B cell (primary cell): ENCODE measurements around the gene TIMM44. TPM values are rescaled to one million over a fixed set of nuclear protein-coding genes. Genes with fewer than 3 reads are reported as not detected.

Source experiments
- ATAC-seq: fragments of 200-7000 bp; cut with Tn5 transposase; one replicate; pipeline ENCODE4 v1.10.0; 2021; ENCODE audit warnings: low read depth, mild to moderate bottlenecking, moderate number of reproducible peaks, moderate library complexity
- CTCF ChIA-PET: fragments of 350-600 bp; sonication (Branson Sonifier 250); formaldehyde crosslinking; loops from one replicate; lab custom pipeline; 2021; ENCODE audit warnings: antibody characterized with exemption, inconsistent platforms; lab: Charles Lee
- POLR2A ChIA-PET: fragments of 350-600 bp; sonication (Branson Sonifier 250); formaldehyde crosslinking; loops from one replicate; lab custom pipeline; 2021; ENCODE audit warnings: antibody characterized with exemption; lab: Charles Lee
- DNase-seq: peaks from one replicate; pipeline ENCODE4 v3.0.0; 2013
- H2AFZ ChIP-seq: 2 replicates; pipeline ENCODE4 v1.6.1; 2012; ENCODE audit warnings: mild to moderate bottlenecking, low read depth, low read length; ENCODE audit not compliant: insufficient read depth, poor library complexity, severe bottlenecking
- H3K27ac ChIP-seq, 2 donors: 1 replicate in 1 of 2; 2 replicates in 1 of 2; pipeline ENCODE4 v1.5.1; 2012 to 2013; ENCODE audit warnings: low read length in 2 of 2, mild to moderate bottlenecking in 2 of 2, moderate library complexity in 1 of 2
- H3K27me3 ChIP-seq, 4 experiments: fragments of 200-600 bp in 1 of 4; sonication (generic) in 1 of 4; replicated peaks in 1 of 4; 1 replicate in 2 of 4; 2 replicates in 2 of 4; pipeline versions ENCODE4 v1.6.1 to v1.7.0; 2013 to 2016; ENCODE audit warnings: low read length in 3 of 4, mild to moderate bottlenecking in 2 of 4, mixed read lengths in 1 of 4, moderate library complexity in 1 of 4; ENCODE audit not compliant: insufficient read depth in 4 of 4, control insufficient read depth in 3 of 4; ENCODE audit errors: control extremely low read depth in 1 of 4
- H3K36me3 ChIP-seq, 2 experiments: replicated peaks in 1 of 2; 1 replicate in 1 of 2; 2 replicates in 1 of 2; pipeline versions ENCODE4 v1.6.1 to v1.7.1; 2013; ENCODE audit warnings: low read length in 1 of 2; ENCODE audit not compliant: insufficient read depth in 2 of 2, control insufficient read depth in 1 of 2; ENCODE audit errors: control extremely low read depth in 1 of 2, extremely low read depth in 1 of 2
- H3K4me1 ChIP-seq, 2 donors: fragments of 200-600 bp in 1 of 2; sonication (generic) in 1 of 2; 1 replicate in 1 of 2; 2 replicates in 1 of 2; pipeline versions ENCODE4 v1.5.1 to v1.6.1; 2013 to 2017; ENCODE audit warnings: low read length in 2 of 2; ENCODE audit not compliant: control insufficient read depth in 2 of 2, insufficient read depth in 2 of 2
- H3K4me2 ChIP-seq: replicated peaks from 2 replicates; pipeline ENCODE3; 2012; ENCODE audit warnings: mild to moderate bottlenecking, low read depth, low read length; ENCODE audit not compliant: poor library complexity, severe bottlenecking
- H3K4me3 ChIP-seq, 5 experiments: fragments of 200-600 bp in 1 of 5; sonication (generic) in 1 of 5; 1 replicate in 3 of 5; 2 replicates in 2 of 5; pipeline versions ENCODE4 v1.5.1 to v1.7.0; 2011 to 2016; ENCODE audit warnings: low read length in 4 of 5, mild to moderate bottlenecking in 4 of 5, low read depth in 2 of 5, control low read depth in 1 of 5, moderate library complexity in 1 of 5; ENCODE audit not compliant: insufficient read depth in 1 of 5; ENCODE audit errors: control extremely low read depth in 1 of 5, extremely low read depth in 1 of 5
- H3K79me2 ChIP-seq: fragments of 200-600 bp; sonication (generic); one replicate; pipeline ENCODE4 v1.6.0; 2016; ENCODE audit warnings: low read length; ENCODE audit not compliant: control insufficient read depth, insufficient read depth
- H3K9ac ChIP-seq: fragments of 200-600 bp; sonication (generic); 2 replicates; pipeline ENCODE4 v1.6.1; 2017; ENCODE audit warnings: mild to moderate bottlenecking, low read length, moderate library complexity
- H3K9me3 ChIP-seq, 3 donors: one replicate each; pipeline versions ENCODE4 v1.6.1 to v1.7.1; 2013; ENCODE audit warnings: low read length in 2 of 3; ENCODE audit not compliant: control insufficient read depth in 2 of 3, insufficient read depth in 1 of 3; ENCODE audit errors: control extremely low read depth in 1 of 3
- H4K20me1 ChIP-seq: 2 replicates; pipeline ENCODE4 v1.6.0; 2012; ENCODE audit warnings: mild to moderate bottlenecking, low read length; ENCODE audit not compliant: insufficient read depth, control insufficient read depth, poor library complexity, severe bottlenecking
- H3K27ac Mint-ChIP-seq: one replicate; pipeline ENCODE4 v1.8.0; 2021; ENCODE audit warnings: mixed read lengths
- H3K27me3 Mint-ChIP-seq: one replicate; pipeline ENCODE4 v1.8.0; 2021; ENCODE audit warnings: mixed read lengths
- H3K4me1 Mint-ChIP-seq: one replicate; pipeline ENCODE4 v1.8.0; 2021; ENCODE audit warnings: mixed read lengths
- H3K4me3 Mint-ChIP-seq: one replicate; pipeline ENCODE4 v1.8.0; 2021; ENCODE audit warnings: mixed read lengths
- H3K9me3 Mint-ChIP-seq: one replicate; pipeline ENCODE4 v1.8.0; 2022; ENCODE audit warnings: mixed read lengths; ENCODE audit not compliant: insufficient read depth
- CTCF ChIP-seq: fragments of 200-600 bp; IDR thresholded peaks from one replicate; pipeline ENCODE4 v1.8.0; 2022; ENCODE audit warnings: antibody characterized with exemption, mild to moderate bottlenecking
- EZH2 ChIP-seq: IDR thresholded peaks from 2 replicates; pipeline ENCODE4 v1.6.1; 2012; ENCODE audit warnings: borderline replicate concordance, low read depth, mild to moderate bottlenecking, moderate library complexity, low read length; ENCODE audit not compliant: insufficient read depth, poor library complexity, severe bottlenecking
- WGBS: methylation state at CpG from one replicate; pipeline ENCODE4 v1.1.5; 2013; ENCODE audit warnings: missing lambda C conversion rate; ENCODE audit not compliant: insufficient coverage; 5-methylcytosine and 5-hydroxymethylcytosine counted together
- intact Hi-C: fragments of 100-400 bp; cut with micrococcal nuclease; formaldehyde crosslinking; loops from one replicate; pipeline ENCODE4 v1.10.0; 2022
- polyA plus RNA-seq: library from polyadenylated mRNA; depleted of rRNA; stranded (reverse); fragments of >200 nt; gene quantifications from 2 replicates; pipeline ENCODE4 v1.2.3, GENCODE V29; 2012
- total RNA-seq, 2 donors: library from RNA; stranded (reverse); fragments of 120-200 nt in 1 of 2; gene quantifications; 1 replicate in 1 of 2; 2 replicates in 1 of 2; pipeline versions ENCODE4 v1.2.3 to v1.2.4, GENCODE V29; 2013 to 2022

Gene TIMM44
- total and polyA plus RNA-seq, 2 donors (not counting 1 experiment from before 2014, with no cell fraction given) = 48.9 to 66.5 TPM

DNA sequence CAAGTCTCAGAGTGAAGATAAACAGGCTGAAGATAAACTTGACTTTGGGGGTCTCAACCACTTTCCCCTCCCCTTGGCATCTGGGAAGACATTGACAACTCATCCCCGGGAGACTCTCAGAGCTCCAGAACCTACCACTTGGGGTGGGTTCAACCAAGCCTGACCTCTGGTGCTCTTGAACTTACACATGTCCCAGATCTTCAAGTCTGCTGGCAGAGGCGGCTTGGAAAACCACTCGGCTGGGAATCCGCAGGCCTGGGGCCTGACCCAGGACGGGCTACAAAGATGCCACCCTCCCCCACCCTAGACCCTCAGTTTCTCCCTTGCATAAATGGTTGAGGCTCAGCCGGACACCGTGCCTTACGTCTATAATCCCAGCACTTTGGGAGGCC lies 54.6 kb downstream of the TIMM44 start:
- Mint-ChIP-seq H3K27ac (no peak overlapping the region), H3K4me3 (no peak overlapping the region), H3K27me3 (peaks cover 18% of the 10 kb centered on the region), H3K4me1 (no peaks in the 10 kb centered on the region), H3K9me3 (no peaks in the 10 kb centered on the region)
- no peak overlapping the region for H3K4me2 ChIP-seq
- H3K79me2 ChIP-seq = no peaks in the 10 kb centered on the region
- H4K20me1 ChIP-seq = no peaks in the 10 kb centered on the region
- H2AFZ ChIP-seq = no peak overlapping the region
- ChIA-PET POLR2A (no interaction called here), CTCF (no interaction called here)
- peaks cover 0 to 4% of the 10 kb centered on the region in 2 donors for H3K4me1 ChIP-seq
- no peaks in the 10 kb centered on the region for H3K36me3 ChIP-seq
- H3K9me3 ChIP-seq = no peaks in the 10 kb centered on the region
- H3K9ac ChIP-seq = no peak overlapping the region
- no peak for ATAC-seq
- WGBS = 89% methylated on average over 8 of the region's 8 CpGs
- H3K27me3 ChIP-seq = peaks cover 0 to 27% (median 5%) of the 10 kb centered on the region in 4 experiments
- DNase-seq = no peak
- no peak overlapping the region for H3K4me3 ChIP-seq
- no peak for TF ChIP-seq CTCF
- no peak for TF ChIP-seq EZH2
- no peak overlapping the region for H3K27ac ChIP-seq
- intact Hi-C loops = no loop called here

GRCh38 chr19:7888145-7888825 lies 55.2 kb downstream of the TIMM44 start, which contains the start of gene LRRC8E:
TSS of gene LRRC8E (plus strand) at chr19:7888510. CDS start at chr19:7895604, 7,094 bp downstream.
- H3K4me3 Mint-ChIP-seq = no peak within 1 kb of the TSS
- no peaks in the 10 kb centered on the region for H3K36me3 ChIP-seq
- no peak within 1 kb of the TSS for H3K27ac ChIP-seq
- CTCF ChIA-PET = no interaction called here
- intact Hi-C loops = no loop called here
- WGBS = 14% methylated on average over 53 of the region's 53 CpGs
- TF ChIP-seq EZH2 = no peak
- TF ChIP-seq CTCF = no peak
- no peaks in the 10 kb centered on the region for H4K20me1 ChIP-seq
- H3K27me3 Mint-ChIP-seq = peaks cover 17% of the 10 kb centered on the region
- H3K9me3 Mint-ChIP-seq = no peaks in the 10 kb centered on the region
- H3K79me2 ChIP-seq = no peaks in the 10 kb centered on the region
- H2AFZ ChIP-seq = peak within 1 kb of the TSS; percentile 22
- no peak within 1 kb of the TSS for H3K4me3 ChIP-seq
- ATAC-seq = peak; percentile 43
- H3K4me1 Mint-ChIP-seq = no peaks in the 10 kb centered on the region
- H3K4me1 ChIP-seq = peaks cover 0 to 4% of the 10 kb centered on the region in 2 donors
- H3K27ac Mint-ChIP-seq = no peak within 1 kb of the TSS
- no peak within 1 kb of the TSS for H3K9ac ChIP-seq
- DNase-seq = peak; percentile 18
- peak within 1 kb of the TSS; percentile 43 for H3K4me2 ChIP-seq
- H3K9me3 ChIP-seq = no peaks in the 10 kb centered on the region
- POLR2A ChIA-PET = no interaction called here
- peaks cover 0 to 27% (median 5%) of the 10 kb centered on the region in 4 experiments for H3K27me3 ChIP-seq
